ENCODE measurements around the gene ZNF84. TPM values are rescaled to one million over a fixed set of nuclear protein-coding genes. Genes with fewer than 3 reads are reported as not detected.

The ZNF84 gene
- total RNA-seq, result 7.9 and 8.5 TPM in 2 replicates

GRCh38 chr12:133037207-133038005 is at the start of gene ZNF84:
Gene ZNF84, plus strand, starts transcription at chr12:133037509. Its CDS starts 3,959 bp downstream, at chr12:133041468.

GRCh38 chr12:133080368-133081158 is 43.3 kb downstream of the ZNF84 start, which contains the start of gene ZNF140:
Gene ZNF140, plus strand, starts transcription at chr12:133080923. Its CDS starts 398 bp downstream, at chr12:133081321.

Other genes starting within 250 kb of the ZNF84 start
- gene GOLGA3, start 208.6 kb upstream of the ZNF84 start, total RNA-seq, result 38.1 and 43.3 TPM in 2 replicates
- 22.1 and 28.4 TPM in 2 replicates for gene CHFR, start 149.9 kb upstream of the ZNF84 start, total RNA-seq
- gene ZNF605, start 81.2 kb upstream of the ZNF84 start, total RNA-seq, result 3.2 and 4.4 TPM in 2 replicates
- gene ZNF26, start 51.1 kb upstream of the ZNF84 start, total RNA-seq, result 2.8 and 8.7 TPM in 2 replicates
- 6.4 and 11.5 TPM in 2 replicates for gene ZNF140, start 43.4 kb downstream of the ZNF84 start, total RNA-seq
- 0.37 and 0.42 TPM in 2 replicates for gene ZNF891, start 92.8 kb downstream of the ZNF84 start, total RNA-seq
- 1.4 and 3.3 TPM in 2 replicates for gene ZNF10, start 93.1 kb downstream of the ZNF84 start, total RNA-seq
- 5.8 and 15.2 TPM in 2 replicates for gene ZNF268, start 144.0 kb downstream of the ZNF84 start, total RNA-seq
- gene ANHX, start 198.4 kb downstream of the ZNF84 start, total RNA-seq, result not detected in 2 replicates